Stimulated activated CD4-positive, alpha-beta T cell treated with anti-CD3 and anti-CD28 coated beads, Interleukin-2, amount 100 ng/mL, for 4 hours (primary cell): ENCODE measurements around the gene INPP5A.

Experiments
- DNase-seq: peaks from one replicate; pipeline ENCODE4 v3.0.0-alpha.2; 2020; ENCODE audit warnings: low read depth

INPP5A gene

DNA sequence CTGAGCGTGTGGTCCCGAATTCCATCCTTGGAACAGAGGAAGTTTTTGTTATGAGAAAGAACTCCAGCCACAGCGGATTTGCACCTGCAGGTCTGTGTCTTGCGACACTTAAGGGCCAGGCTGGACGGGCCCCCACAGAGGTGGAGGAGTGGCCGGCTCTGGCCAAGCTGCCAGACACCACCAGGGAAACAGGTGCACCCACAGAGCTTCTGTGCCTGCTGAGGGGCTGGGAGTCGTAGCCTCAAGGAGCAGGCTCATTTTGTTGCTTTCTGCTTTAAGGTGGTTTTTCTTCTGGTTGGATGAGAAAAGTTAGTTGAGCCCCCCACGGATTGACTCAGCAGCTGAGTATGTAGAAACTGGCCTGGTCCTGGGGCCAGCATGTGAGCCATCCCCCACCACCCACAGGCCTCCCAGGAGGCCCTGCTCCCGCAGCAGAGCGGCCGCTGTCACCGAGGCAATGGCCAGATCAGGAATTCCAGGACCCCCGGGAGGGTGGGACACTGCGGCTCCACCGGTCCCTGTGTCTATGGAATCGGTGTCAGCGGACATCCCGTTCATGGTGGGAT lies 206.4 kb downstream of the INPP5A start:
- DNase-seq, result no peak

DNA sequence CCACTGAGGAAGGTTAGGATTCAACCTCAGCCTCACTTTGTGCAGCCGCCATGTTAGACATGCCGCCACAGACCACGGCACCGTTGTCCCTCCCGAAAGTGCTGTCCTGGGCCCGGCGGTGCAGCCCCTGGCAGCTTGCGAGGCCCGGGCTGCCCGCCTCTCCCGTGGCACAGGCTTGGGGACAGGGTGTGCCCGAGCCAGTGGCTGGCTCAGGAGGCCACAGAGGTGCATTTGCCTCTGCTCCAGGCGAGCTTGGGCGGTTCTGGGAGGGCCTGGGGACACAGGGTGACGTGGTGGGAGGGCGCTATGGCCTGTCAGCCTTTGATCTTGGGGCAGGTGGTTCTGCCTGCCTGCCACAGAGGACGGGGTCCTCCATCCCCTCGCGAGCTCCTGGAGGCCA lies 207.3 kb downstream of the INPP5A start:
- DNase-seq, result no peak

DNA sequence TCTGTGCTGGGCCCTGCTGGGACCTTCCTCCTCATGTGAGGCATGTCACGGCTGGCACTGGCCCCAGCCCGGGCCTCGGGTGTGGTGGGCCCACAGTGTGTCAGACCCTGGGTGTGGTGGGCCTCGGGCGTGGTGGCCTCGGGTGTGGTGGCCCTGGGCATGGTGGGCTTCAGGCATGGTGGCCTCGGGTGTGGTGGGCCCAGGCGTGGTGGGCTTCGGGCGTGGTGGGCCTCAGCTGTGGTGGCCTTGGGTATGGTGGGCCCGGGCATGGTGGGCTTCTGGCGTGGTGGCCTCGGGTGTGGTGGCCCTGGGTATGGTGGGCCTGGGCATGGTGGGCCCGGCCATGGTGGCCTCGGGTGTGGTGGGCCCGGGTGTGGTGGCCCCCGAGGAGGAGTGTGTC lies 207.9 kb downstream of the INPP5A start:
- DNase-seq, result no peak

DNA sequence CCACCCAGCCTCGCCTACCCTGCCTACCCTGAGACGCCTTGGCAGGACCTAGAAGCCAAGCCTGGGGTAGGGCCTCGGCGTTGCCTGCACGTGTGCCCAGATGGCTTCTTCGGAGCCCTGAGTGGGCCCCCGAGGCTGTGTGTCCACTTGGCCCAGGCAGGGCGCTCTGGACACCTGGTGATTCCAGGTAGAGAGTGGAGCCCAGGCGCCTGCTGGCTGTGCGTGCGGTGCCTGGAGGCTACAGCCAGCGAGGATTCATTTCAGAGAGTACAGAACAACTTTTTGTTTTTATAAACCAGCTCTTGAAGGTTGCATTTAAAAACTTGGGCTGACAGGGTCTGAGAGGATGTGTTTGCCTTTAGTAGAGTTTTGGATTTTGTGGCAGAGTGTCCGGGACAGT lies 208.4 kb downstream of the INPP5A start:
- DNase-seq, result no peak

DNA sequence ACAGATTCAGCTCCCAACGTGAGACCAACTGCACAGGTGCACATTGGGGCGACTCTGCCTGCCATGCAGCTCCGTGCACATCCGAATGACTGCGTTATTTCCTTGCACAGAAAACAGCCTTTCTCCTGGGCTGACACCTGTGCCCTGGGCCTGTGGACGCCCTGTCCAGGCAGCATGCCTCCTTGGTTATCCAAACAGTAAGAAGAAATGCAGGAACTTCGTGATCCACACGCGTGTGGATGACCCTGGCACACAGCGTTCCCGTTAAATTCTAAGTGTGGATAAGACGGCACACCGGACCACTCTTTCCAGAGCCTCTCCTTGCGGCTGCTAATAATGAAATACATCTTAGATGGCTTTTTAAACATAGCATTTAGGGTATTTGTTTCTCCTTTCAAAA lies 208.8 kb downstream of the INPP5A start:
- no peak for DNase-seq

DNA sequence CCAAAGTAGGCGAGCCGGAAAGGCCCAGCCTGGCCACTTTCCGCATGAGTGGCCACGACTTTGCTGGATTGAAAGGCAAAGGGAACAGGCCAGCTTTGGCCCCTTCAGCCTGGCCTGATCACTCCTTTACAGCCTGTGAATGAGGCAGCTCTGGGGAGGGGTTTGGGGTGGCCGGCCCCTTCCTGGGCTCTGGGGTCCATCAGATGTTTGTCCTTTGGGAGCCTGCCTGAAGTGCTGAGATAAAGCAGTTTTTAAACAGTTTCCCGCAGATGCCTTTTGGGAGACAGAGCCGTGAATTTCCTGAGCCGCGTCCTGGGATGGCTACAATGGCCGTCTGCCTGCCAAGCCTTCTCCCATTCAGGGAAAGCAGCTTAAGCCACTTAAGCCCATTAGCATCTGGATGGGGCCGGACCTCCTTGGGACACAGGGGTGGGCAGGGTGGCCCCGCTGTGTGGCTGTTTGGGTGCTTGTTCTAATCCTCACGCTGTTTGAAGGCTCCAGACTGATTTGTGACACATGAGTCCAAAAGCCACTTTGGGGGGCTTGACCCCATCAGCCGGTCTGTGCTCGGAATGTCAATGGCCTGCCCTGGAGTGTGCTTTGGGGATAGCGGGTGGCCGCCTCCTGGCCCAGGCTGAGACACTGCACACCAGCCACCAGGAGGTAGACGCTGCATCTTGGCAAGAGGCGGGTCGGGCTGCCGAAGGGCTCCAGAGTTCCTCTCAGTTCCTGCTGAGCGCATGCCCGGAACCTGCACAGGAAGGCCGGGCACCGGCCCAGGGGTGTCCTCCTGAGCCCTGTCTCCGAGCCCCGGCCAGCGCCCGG lies 209.4 kb downstream of the INPP5A start:
- no peak for DNase-seq

DNA sequence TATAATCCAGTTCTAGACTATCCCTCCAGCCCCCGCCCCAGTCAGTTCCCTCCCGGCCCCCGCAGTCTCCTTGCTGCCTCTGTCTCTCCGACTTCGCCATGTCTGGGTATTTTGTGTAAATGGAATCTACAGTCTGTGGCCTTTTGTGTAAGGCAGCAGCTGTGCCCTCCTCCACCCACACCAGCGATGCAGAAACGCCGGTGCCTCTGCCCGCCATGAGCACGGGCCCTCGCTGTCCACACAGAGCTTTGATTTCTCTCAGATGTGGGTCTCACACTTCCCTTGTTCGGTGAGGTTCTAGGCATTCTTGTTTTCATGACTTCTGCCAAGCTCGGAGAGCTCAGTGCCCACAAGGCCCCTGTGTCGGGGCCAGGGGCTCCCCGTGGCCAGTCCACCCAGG lies 210.5 kb downstream of the INPP5A start:
- no peak for DNase-seq

DNA sequence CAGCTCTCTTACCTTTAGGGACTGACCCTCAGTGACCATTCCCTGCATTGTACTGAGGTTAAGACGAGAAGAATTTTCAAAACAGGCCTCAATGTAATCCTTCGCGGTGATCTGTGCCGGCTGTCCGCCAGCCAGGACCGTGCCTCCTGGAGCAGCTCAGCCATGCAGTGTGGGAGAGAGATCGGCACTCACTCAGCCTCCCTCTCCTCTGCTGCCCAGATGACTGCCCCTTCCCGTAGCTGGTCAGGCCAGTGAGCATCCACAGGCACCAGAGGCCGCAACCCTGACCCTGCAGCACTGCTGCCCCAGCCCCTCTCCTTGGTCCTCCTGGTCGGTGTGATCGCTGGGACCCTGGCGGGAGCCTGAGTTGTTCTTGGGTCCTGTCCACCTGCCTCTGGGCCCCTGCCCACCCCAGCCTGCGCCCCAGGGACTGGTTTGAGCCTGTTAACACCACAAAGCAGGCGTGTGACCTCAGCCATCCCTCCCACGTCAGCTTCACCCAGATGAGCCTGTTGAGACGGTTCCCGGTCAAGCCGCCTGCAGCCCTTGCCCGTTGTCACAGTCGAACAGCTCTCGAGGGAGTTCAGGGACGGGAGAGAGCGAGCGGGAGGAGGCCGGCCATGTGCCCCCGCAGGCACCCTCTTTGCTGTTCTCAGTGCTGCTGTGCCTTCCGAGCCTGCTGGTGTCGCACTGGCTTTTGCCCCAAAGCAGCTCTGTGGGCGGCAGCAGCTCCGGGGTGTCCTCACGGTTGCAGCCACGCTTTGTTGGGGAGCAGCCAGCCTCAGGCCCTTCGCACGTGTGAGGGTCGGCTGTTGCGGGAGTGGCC lies 211.2 kb downstream of the INPP5A start:
- no peak for DNase-seq

DNA sequence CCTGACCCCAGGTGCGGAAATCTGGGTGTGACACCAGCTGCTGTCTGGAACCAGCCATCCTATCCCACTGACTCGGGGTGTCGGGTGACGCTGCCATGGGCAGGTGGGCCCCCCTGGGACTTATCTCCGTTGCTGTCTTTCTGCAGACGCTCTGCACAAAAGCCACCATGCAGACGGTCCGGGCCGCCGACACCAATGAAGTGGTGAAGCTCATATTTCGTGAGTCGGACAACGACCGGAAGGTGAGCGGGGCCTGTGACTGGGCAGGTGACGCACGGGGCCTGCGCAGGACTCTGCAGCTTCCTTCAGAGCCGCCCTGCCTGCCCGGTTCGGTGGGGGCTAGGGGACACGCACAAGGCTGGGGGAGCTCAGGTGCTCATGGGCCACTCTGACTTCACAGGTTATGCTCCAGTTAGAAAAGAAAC lies 211.8 kb downstream of the INPP5A start:
- no peak for DNase-seq

DNA sequence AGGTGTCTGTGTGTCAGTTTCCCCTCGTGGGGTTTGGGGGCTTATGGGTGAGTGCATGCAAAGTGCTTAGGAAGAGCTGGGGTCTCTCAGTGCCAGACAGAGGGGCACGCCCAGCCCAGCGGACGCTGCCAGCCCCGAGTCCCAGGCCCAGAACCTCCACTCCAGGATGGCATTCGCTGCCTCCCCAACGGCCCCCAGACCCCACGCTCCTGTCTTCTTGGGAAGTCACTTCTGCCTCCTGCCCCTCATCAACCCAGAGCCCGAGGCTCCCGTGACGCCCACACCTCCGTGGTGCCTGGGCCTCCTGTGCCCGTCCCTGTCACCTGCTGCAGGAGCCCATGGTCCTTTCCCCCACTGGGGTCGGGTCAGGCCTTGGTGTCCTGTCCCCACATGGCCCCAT lies 213.3 kb downstream of the INPP5A start:
- DNase-seq, result no peak

DNA sequence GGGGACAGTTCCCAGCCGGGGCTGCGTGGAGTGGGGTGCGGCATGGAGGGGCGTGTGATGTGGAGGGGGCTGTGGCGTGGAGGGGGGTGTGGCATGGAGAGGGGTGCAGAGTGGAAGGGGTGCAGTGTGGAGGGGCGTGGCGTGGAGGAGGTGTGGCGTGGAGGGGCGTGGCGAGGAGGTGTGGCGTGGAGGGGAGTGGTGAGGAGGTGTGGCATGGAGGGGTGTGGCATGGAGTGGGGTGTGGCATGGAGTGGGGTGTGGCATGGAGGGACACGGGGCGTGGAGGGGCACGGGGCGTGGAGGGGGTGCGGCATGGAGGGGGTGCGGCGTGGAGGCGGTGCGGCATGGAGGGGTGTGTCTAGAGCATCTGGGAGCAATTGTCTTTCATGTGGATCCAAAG lies 214.8 kb downstream of the INPP5A start:
- DNase-seq, result no peak

DNA sequence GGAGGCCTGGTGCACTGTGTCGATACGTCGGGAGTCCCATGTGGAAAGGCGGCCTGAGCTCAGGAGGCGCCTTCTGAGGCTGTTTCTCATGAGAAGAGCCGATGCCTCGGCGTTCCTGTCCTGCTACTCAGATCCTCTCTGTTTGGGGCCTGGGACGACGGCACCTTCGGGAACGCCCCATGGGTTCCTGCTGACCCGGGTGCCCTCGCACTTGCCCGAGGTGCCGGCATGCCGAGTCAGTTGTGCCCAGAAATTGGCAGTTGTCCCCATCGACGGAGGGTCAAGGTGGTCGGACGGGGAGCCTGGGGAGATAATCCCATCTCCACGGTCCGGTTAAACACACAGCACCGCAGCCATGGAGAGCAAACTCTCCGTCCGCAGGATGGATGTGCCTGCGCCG lies 215.4 kb downstream of the INPP5A start:
- no peak for DNase-seq

DNA sequence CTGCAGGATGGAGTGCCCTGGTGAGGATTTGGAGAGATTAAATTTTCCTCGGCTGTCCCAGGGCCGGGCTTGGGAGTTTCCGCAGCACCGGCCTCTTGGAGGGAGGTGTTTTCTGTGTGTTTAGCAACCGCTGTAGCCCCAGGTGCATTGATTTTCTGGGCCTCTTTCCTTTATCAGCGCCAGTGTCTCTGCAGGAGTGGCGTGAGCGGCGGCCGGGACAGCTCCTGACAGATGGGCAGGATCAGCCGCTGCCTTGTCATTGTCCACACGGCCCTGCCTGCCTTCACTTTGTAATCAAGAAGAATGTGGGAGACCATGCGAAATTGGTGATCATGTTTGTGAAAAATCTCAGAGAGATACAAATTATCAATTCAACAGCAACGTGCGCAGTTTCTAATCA lies 216.0 kb downstream of the INPP5A start:
- DNase-seq, result no peak

DNA sequence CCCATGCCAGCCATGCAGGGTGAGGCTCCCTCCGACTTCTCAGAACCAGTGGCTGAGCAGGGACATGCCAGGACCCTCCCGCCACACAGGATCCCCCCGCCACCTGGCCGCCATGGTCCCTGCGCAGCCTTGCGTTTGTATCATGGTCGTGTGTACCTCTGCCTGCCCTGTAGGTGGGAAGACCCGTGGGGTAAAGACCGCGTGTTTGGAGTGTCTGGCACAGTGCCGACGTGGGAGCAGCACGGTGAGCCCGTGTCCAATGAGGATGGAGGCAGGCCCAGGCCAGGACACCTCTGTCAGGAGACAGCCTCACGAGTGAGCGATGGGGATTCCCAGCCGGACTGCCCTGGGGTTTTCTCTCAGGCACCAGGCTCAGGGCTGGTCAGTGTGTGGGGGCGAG lies 216.5 kb downstream of the INPP5A start:
- no peak for DNase-seq

DNA sequence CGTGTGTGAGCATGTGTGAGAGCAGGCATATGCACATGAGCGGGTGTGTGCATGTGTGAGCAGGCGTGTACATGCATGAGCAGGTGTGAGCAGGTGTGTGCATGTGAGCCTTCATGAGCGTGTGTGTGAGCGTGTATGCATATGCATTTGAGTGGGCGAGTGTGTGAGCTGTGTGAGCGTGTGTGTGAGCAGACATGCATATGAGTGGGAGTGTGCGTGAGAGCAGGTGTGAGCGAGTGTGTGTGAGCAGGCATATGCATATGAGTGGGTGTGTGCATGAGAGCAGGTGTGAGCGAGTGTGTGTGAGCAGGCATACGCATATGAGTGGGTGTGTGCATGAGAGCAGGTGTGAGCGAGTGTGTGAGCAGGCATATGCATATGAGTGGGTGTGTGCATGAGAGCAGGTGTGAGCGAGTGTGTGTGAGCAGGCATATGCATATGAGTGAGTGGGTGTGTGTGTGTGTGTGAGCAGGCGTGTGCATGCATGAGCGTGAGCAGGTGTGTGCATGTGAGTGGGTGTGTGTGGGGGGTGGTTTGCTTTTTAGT lies 217.7 kb downstream of the INPP5A start:
- no peak for DNase-seq

DNA sequence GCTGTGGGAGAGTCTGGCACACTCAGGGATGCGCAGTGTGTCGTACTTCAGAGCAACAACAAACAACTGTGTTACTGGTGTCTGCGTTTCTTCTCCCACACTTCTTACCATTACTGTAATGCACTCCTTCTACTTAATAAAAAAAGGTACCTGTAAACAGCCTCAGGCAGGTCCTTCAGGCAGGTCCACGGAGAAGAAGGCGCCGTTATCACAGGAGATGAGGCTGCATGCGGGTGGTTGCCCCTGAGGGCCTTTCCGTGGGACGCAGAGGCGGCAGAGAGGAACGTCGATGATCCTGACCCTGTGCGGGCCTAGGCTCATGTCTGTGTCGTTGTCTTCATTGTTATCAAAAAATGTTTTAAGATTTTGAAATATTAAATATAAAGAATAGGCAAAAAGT lies 219.0 kb downstream of the INPP5A start:
- DNase-seq, result no peak

DNA sequence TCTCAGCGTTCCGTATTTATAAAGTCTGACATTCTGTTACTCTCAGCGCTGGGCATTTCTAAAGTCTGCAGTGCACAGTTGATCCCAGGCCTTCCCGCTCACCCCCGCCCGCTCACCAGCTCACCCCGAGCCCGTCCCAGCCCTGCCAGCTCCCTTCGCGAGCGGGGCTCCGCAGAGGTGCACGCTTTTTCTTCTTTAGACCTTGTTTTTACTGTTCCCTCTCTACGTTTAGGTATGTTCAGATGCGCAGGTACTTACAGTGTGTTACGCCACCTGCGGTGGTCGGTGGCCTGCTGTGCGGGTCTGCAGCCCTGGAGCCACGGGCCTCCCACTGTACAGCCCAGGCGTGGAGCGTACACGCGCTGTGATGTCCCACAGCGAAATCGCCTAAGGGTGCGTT lies 219.6 kb downstream of the INPP5A start:
- DNase-seq, result no peak

DNA sequence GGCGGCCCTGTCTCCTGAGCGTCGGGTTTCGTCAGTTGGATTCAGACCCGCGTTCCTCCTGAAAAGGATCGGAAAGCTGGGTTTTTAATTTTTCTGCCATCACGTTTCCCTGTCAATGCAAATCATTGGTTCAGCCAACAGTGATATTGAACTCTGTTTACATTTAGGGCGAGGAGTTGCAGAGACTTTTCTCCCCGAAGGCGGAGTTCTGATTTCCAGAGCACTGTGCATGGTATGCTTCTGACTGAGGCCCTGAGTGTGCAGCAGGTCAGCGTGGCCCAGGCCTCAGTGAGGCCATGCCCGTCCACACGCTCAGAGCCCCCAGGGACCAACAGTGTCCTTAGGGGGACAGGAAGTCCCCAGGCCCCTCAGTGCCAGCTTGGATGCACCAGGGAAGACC lies 221.3 kb downstream of the INPP5A start:
- DNase-seq, result no peak

DNA sequence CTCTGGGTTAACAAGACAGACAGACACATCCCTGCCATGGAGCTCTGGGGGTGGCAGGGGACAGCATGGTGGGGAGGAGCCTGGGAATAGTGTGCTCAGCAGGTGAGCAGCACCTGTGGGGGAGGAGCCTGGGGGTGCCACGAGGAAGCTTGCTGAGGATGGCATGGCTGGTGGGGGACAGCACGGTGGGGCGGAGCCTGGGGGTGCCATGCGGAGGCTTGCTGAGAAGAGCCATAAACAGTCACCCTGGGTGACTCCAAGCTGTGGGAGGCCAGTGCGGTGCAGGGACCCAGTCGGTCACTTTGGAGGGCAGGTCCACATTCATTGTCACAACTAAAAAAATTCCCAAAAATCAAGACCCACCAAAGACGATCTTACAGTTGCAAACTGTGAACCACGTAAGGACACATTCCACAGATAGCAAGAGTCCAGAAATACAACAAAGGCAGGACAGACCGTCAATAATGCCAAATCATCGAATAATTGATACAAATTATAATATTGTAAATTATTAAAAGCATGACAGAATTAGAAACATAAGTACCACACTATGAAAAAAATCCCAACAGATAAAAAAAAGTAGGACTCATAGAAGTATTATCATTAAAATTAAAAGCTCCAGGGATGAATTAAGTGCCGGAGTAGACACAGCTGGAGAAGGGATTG lies 223.9 kb downstream of the INPP5A start:
- no peak for DNase-seq

DNA sequence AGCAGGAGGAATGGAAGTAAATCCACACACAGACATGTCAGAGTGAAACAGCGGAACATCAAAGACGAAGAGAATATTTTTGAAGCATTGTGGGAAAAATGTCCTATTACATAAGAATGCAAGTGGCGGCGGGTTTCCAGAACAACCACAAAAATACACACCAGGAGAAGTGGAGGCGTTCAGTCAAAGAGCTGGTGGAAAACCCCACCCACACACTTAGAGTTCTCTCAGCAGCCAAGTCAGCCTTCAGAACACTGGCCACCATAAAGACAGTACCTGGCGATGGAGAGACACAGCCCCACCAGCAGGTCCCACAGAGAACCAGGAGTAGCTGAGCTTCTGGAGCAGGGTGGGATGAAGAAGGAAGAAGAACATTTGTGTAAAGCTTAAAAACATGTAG lies 224.7 kb downstream of the INPP5A start:
- no peak for DNase-seq

DNA sequence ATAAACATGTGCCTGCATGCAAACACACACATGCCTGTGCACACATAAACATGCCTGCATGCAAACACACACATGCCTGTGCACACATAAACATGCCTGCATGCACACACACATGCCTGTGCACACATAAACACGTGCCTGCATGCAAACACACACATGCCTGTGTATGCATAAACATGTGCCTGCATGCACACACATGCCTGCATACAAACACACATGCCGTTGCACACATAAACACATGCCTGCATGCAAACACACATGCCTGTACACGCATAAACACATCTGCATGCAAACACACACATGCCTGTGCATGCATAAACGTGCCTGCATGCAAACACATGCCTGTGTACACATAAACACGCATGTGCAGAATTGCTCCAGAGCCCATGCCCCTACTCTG lies 226.0 kb downstream of the INPP5A start:
- no peak for DNase-seq

DNA sequence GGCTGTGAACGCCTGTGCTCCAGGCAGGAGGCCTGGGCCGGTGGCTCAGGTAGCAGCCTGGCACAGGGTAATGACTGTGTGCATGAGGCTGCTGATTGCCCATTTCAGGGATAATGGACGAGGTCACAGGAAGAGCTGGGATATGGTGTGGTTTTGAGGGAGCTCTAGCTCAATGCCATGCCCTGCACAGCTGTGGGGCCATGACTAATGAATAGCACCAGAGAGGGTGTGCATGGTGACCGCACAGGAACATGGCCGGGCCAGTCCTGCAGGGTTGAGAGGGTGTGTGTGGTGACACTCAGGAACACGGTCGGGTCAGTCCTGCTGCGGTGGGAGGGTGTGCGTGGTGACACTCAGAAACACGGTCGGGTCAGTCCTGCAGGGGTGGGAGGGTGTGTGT lies 226.5 kb downstream of the INPP5A start:
- DNase-seq, result no peak
